ENCODE data around the gene GRB10. TPM values are rescaled to one million over a fixed set of nuclear protein-coding genes. Genes with fewer than 3 reads are reported as not detected.
A peak's percentile ranks its signal among the peaks of the same experiment; 100 is the strongest.

GRB10 gene
- total RNA-seq, 2 experiments from 2014 or later: 4.4 TPM

GRCh38 chr7:50640779-50641178, 141.9 kb downstream of the GRB10 start:
- POLR2A ChIA-PET: interaction anchor here (0.6 kb wide), 1 partner anchor 39 kb away, joined by 3 read pairs; no protein-coding TSS in a partner anchor
- H3K4me1 Mint-ChIP-seq: peaks cover 4% of the 10 kb centered on the region
- no peak overlapping the region for H3K4me3 Mint-ChIP-seq
- H3K9me3 Mint-ChIP-seq: no peaks in the 10 kb centered on the region
- DNase-seq: no peak
- CTCF ChIA-PET: interaction anchor here (1.2 to 1.9 kb wide), 2 partner anchors 173 to 442 kb away, joined by 3 to 5 read pairs; no protein-coding TSS in a partner anchor
- peaks cover 8% of the 10 kb centered on the region for H3K27me3 Mint-ChIP-seq
- H3K36me3 Mint-ChIP-seq (ENCODE audit: low read depth): peaks cover 2% of the 10 kb centered on the region
- H3K27ac Mint-ChIP-seq: no peak overlapping the region

GRCh38 chr7:50640256-50640655, 142.4 kb downstream of the GRB10 start:
- Mint-ChIP-seq H3K27ac (no peak overlapping the region), H3K4me3 (no peak overlapping the region), H3K27me3 (peaks cover 13% of the 10 kb centered on the region), H3K36me3 (ENCODE audit: low read depth) (peaks cover 2% of the 10 kb centered on the region), H3K4me1 (peaks cover 4% of the 10 kb centered on the region), H3K9me3 (peaks cover 4% of the 10 kb centered on the region)
- ChIA-PET CTCF (interaction anchor here (1.2 to 1.9 kb wide), 2 partner anchors 172 to 441 kb away, joined by 3 to 5 read pairs; no protein-coding TSS in a partner anchor), POLR2A (no interaction called here)
- DNase-seq: no peak

- H3K36me3 Mint-ChIP-seq (ENCODE audit: low read depth): peaks cover 2% of the 10 kb centered on the region
- H3K4me3 Mint-ChIP-seq: no peak overlapping the region
- peaks cover 5% of the 10 kb centered on the region for H3K9me3 Mint-ChIP-seq
- H3K4me1 Mint-ChIP-seq: peaks cover 5% of the 10 kb centered on the region
- no peak overlapping the region for H3K27ac Mint-ChIP-seq
- ChIA-PET CTCF (no interaction called here), POLR2A (no interaction called here)
- peaks cover 27% of the 10 kb centered on the region for H3K27me3 Mint-ChIP-seq
- no peak for DNase-seq
These were observed 144.7 kb downstream of the GRB10 start for GRCh38 chr7:50637725-50638643.

GRCh38 chr7:50634378-50634777, 148.3 kb downstream of the GRB10 start:
- Mint-ChIP-seq H3K36me3 (ENCODE audit: low read depth) (peaks cover 2% of the 10 kb centered on the region), H3K9me3 (peaks cover 5% of the 10 kb centered on the region), H3K27me3 (peaks cover 27% of the 10 kb centered on the region), H3K4me1 (peaks cover 2% of the 10 kb centered on the region), H3K27ac (no peak overlapping the region), H3K4me3 (no peak overlapping the region)
- DNase-seq: no peak
- ChIA-PET POLR2A (no interaction called here), CTCF (interaction anchor here (0.9 to 1.3 kb wide), 4 partner anchors 10 to 166 kb away, joined by 3 to 4 read pairs (median 3); no protein-coding TSS in a partner anchor)

- no peak overlapping the region for H3K27ac Mint-ChIP-seq
- no peak for DNase-seq
- peaks cover 2% of the 10 kb centered on the region for H3K4me1 Mint-ChIP-seq
- CTCF ChIA-PET: interaction anchor here (0.9 to 1.7 kb wide), 8 partner anchors 8 to 165 kb away, joined by 3 to 7 read pairs (median 3); no protein-coding TSS in a partner anchor
- H3K27me3 Mint-ChIP-seq: peaks cover 27% of the 10 kb centered on the region
- peaks cover 2% of the 10 kb centered on the region for H3K36me3 Mint-ChIP-seq (ENCODE audit: low read depth)
- H3K4me3 Mint-ChIP-seq: no peak overlapping the region
- peaks cover 5% of the 10 kb centered on the region for H3K9me3 Mint-ChIP-seq
- POLR2A ChIA-PET: interaction anchor here (0.6 kb wide), 1 partner anchor 167 kb away, joined by 3 read pairs; no protein-coding TSS in a partner anchor
These were observed 149.3 kb downstream of the GRB10 start for GRCh38 chr7:50633414-50633710.

- no peak overlapping the region for H3K27ac Mint-ChIP-seq
- peak; percentile 61 for DNase-seq
- ChIA-PET CTCF (interaction anchor here (0.6 to 1.7 kb wide), 11 partner anchors 9 to 427 kb away, joined by 3 to 7 read pairs (median 3); no protein-coding TSS in a partner anchor), POLR2A (interaction anchor here (0.6 kb wide), 1 partner anchor 166 kb away, joined by 3 read pairs; no protein-coding TSS in a partner anchor)
- no peak overlapping the region for H3K4me3 Mint-ChIP-seq
- peaks cover 5% of the 10 kb centered on the region for H3K9me3 Mint-ChIP-seq
- H3K36me3 Mint-ChIP-seq (ENCODE audit: low read depth): peaks cover 2% of the 10 kb centered on the region
- peaks cover 27% of the 10 kb centered on the region for H3K27me3 Mint-ChIP-seq
- H3K4me1 Mint-ChIP-seq: peaks cover 2% of the 10 kb centered on the region
These were observed 149.9 kb downstream of the GRB10 start for GRCh38 chr7:50632561-50633413.

GRCh38 chr7:50631639-50632038, 151.1 kb downstream of the GRB10 start:
- H3K27me3 Mint-ChIP-seq: peaks cover 23% of the 10 kb centered on the region

GRCh38 chr7:50631100-50631499, 151.6 kb downstream of the GRB10 start:
- Mint-ChIP-seq H3K27me3 (peaks cover 21% of the 10 kb centered on the region), H3K36me3 (ENCODE audit: low read depth) (no peaks in the 10 kb centered on the region), H3K9me3 (peaks cover 5% of the 10 kb centered on the region), H3K4me1 (peaks cover 2% of the 10 kb centered on the region), H3K27ac (no peak overlapping the region), H3K4me3 (no peak overlapping the region)
- DNase-seq: no peak
- ChIA-PET CTCF (no interaction called here), POLR2A (no interaction called here)

More at GRCh38 chr7:50631639-50632038, 151.1 kb downstream of the GRB10 start:
- CTCF ChIA-PET: interaction anchor here (1.1 kb wide), 1 partner anchor 10 kb away, joined by 3 read pairs; no protein-coding TSS in a partner anchor
- POLR2A ChIA-PET: no interaction called here
- Mint-ChIP-seq H3K36me3 (ENCODE audit: low read depth) (no peaks in the 10 kb centered on the region), H3K4me1 (peaks cover 2% of the 10 kb centered on the region), H3K4me3 (no peak overlapping the region), H3K27ac (no peak overlapping the region), H3K9me3 (peaks cover 5% of the 10 kb centered on the region)
- no peak for DNase-seq

- H3K4me1 Mint-ChIP-seq: peaks cover 2% of the 10 kb centered on the region
- H3K36me3 Mint-ChIP-seq (ENCODE audit: low read depth): no peaks in the 10 kb centered on the region
- CTCF ChIA-PET: no interaction called here
- peak; percentile 3 for DNase-seq
- no peaks in the 10 kb centered on the region for H3K9me3 Mint-ChIP-seq
- H3K27ac Mint-ChIP-seq: no peak overlapping the region
- H3K4me3 Mint-ChIP-seq: no peak overlapping the region
- POLR2A ChIA-PET: no interaction called here
- H3K27me3 Mint-ChIP-seq: peaks cover 9% of the 10 kb centered on the region
These were observed 153.3 kb downstream of the GRB10 start for GRCh38 chr7:50629238-50629901.

GRCh38 chr7:50628434-50629084, 154.1 kb downstream of the GRB10 start:
- peaks cover 8% of the 10 kb centered on the region for H3K27me3 Mint-ChIP-seq
- peaks cover 2% of the 10 kb centered on the region for H3K4me1 Mint-ChIP-seq
- no peak overlapping the region for H3K27ac Mint-ChIP-seq
- DNase-seq: no peak
- CTCF ChIA-PET: interaction anchor here (1.6 kb wide), 1 partner anchor 10 kb away, joined by 3 read pairs; no protein-coding TSS in a partner anchor
- POLR2A ChIA-PET: no interaction called here
- H3K9me3 Mint-ChIP-seq: no peaks in the 10 kb centered on the region
- no peaks in the 10 kb centered on the region for H3K36me3 Mint-ChIP-seq (ENCODE audit: low read depth)
- H3K4me3 Mint-ChIP-seq: no peak overlapping the region

- H3K27ac Mint-ChIP-seq: no peak overlapping the region
- H3K4me3 Mint-ChIP-seq: no peak overlapping the region
- peaks cover 3% of the 10 kb centered on the region for H3K27me3 Mint-ChIP-seq
- CTCF ChIA-PET: interaction anchor here (1.6 kb wide), 1 partner anchor 9 kb away, joined by 3 read pairs; no protein-coding TSS in a partner anchor
- DNase-seq: peak; percentile 1
- H3K4me1 Mint-ChIP-seq: no peaks in the 10 kb centered on the region
- no peaks in the 10 kb centered on the region for H3K9me3 Mint-ChIP-seq
- H3K36me3 Mint-ChIP-seq (ENCODE audit: low read depth): no peaks in the 10 kb centered on the region
- POLR2A ChIA-PET: no interaction called here
These were observed 154.8 kb downstream of the GRB10 start for GRCh38 chr7:50627824-50628361.
